Kidney epithelial cell (primary cell): ENCODE measurements around the gene SNCA. TPM values are rescaled to one million over a fixed set of nuclear protein-coding genes. Genes with fewer than 3 reads are reported as not detected.

Source experiments
- DNase-seq: peaks from one replicate; pipeline ENCODE4 v3.0.0-alpha.2; 2010; ENCODE audit warnings: low read depth
- H3K27me3 ChIP-seq: 2 replicates; pipeline ENCODE4 v1.6.0; 2011; ENCODE audit warnings: low read length; ENCODE audit not compliant: control insufficient read depth, insufficient read depth
- H3K36me3 ChIP-seq: 2 replicates; pipeline ENCODE4 v1.5.1; 2011; ENCODE audit warnings: low read length; ENCODE audit not compliant: control insufficient read depth, insufficient read depth
- H3K4me3 ChIP-seq: 2 replicates; pipeline ENCODE4 v1.5.1; 2011; ENCODE audit warnings: low read depth, mild to moderate bottlenecking, control low read depth, low read length
- CTCF ChIP-seq: IDR thresholded peaks from 2 replicates; pipeline ENCODE4 v1.5.1; 2011; ENCODE audit warnings: mild to moderate bottlenecking, moderate library complexity, low read length, control low read depth, inconsistent platforms; ENCODE audit not compliant: insufficient read depth, poor library complexity, severe bottlenecking
- total RNA-seq: library from RNA; depleted of rRNA; stranded (reverse); fragments of >200 nt; gene quantifications from 2 replicates; pipeline ENCODE4 v1.2.3, GENCODE V29; 2015

SNCA gene
- total RNA-seq, 1 donor from 2014 or later, result 8.7 TPM

GRCh38 chr4:89829470-89830138 lies 7.4 kb downstream of the SNCA start:
- DNase-seq, result no peak

GRCh38 chr4:89823416-89823815 lies 13.5 kb downstream of the SNCA start:
- Histone ChIP-seq H3K36me3 (no peaks in the 10 kb centered on the region), H3K27me3 (no peaks in the 10 kb centered on the region), H3K4me3 (no peak overlapping the region)
- TF ChIP-seq CTCF, result no peak
- no peak for DNase-seq

More at GRCh38 chr4:89829470-89830138, 7.4 kb downstream of the SNCA start:
- TF ChIP-seq CTCF, result no peak
- Histone ChIP-seq H3K4me3 (no peak overlapping the region), H3K27me3 (no peaks in the 10 kb centered on the region), H3K36me3 (no peaks in the 10 kb centered on the region)

- Histone ChIP-seq H3K4me3 (no peak overlapping the region), H3K27me3 (no peaks in the 10 kb centered on the region), H3K36me3 (no peaks in the 10 kb centered on the region)
- no peak for DNase-seq
- no peak for TF ChIP-seq CTCF
Observed at GRCh38 chr4:89821612-89822011, 15.3 kb downstream of the SNCA start.

GRCh38 chr4:89820010-89820409 lies 17.0 kb downstream of the SNCA start:
- Histone ChIP-seq H3K4me3 (no peak overlapping the region), H3K36me3 (no peaks in the 10 kb centered on the region), H3K27me3 (no peaks in the 10 kb centered on the region)
- DNase-seq, result no peak
- no peak for TF ChIP-seq CTCF

- DNase-seq, result no peak
- H3K27me3 ChIP-seq, result no peaks in the 10 kb centered on the region
- H3K36me3 ChIP-seq, result no peaks in the 10 kb centered on the region
- no peak overlapping the region for H3K4me3 ChIP-seq
- no peak for TF ChIP-seq CTCF
Observed at GRCh38 chr4:89814362-89814761, 22.6 kb downstream of the SNCA start.

- no peak for DNase-seq
- TF ChIP-seq CTCF, result no peak
- Histone ChIP-seq H3K4me3 (no peak overlapping the region), H3K27me3 (no peaks in the 10 kb centered on the region), H3K36me3 (no peaks in the 10 kb centered on the region)
Observed at GRCh38 chr4:89813197-89813596, 23.8 kb downstream of the SNCA start.
